Activated T-cell treated with anti-CD3 and anti-CD28 coated beads, Interleukin-2, amount 50 U/mL, for 48 hours (primary cell): ENCODE data around the gene IFT88.

Experiments
- DNase-seq, 2 experiments: peaks; one replicate each; pipeline ENCODE4 v3.0.0-alpha.2; 2020

Gene IFT88

DNA sequence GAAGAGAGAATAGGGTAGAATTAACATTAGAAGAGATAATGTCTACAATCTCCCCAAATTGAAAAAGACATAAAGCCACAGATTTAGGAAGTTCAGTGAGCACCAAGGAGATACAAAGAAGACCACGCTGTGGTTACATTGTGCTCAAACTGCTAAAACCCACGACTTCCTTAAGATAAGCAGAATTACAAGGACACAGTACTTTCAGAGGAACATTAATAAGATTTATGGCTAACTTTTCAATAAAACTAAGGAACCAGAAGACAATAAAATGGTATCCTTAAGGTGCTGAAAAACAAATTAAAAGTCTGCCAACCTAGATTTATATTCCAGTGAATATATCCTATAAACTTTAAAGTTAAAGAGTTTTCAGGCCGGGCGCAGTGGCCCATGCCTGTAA, 129.1 kb downstream of the IFT88 start:
- no peak for DNase-seq

DNA sequence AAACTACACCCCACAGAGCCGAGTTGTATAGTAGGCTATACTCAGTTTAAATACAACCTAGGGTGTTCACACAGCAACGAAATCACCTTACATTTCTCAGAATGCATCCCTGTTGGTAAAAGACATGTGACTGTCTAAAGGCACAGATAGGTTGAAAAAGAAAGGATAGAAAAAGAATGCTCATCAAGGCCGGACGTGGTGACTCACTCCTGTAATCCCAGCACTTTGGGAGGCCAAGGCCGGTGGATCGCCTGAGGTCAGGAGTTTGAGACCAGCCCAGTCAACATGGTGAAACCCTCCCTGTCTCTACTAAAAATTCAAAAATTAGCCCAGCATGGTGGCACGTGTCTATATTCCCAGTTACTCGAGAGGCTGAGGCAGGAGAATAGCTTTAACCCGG, 132.8 kb downstream of the IFT88 start:
- DNase-seq: no peak

DNA sequence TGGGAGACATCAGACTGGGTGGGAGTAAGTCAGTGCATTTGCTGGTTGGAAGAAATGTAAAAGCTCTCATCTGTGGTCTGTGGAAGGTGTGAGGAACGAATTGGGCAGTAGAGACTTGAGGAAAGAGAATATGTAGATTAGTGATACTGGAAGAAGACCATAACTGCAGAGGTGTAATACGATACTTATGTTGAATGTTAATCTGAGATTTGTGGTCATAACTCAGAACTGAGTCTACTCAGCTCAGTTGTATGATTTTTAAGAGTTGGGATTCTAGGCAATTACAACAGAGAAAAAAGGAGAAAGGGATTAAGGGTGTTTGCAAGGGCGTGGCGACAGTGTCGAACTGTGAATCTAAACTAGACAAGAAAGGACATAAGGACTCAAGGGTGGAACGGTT, 133.3 kb downstream of the IFT88 start:
- DNase-seq: no peak

DNA sequence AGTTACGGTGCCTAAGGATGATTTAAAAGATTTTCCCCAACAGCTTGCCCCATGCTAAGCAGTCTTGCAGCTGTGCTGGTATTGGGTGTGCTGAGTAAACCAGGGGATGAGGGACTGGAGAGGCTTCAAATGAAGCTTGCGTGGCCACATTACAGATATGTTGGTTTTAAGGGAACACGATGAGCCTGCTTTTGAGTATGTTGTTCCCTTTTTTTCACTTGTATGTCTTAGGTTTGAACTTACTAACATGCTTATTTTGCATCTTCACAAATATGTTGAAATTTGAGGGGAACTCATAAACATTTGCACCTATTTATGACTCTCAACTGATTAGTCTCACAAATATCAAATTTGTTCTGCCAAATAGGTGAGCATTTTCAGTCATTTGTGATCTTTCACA, 134.5 kb downstream of the IFT88 start:
- no peak for DNase-seq

DNA sequence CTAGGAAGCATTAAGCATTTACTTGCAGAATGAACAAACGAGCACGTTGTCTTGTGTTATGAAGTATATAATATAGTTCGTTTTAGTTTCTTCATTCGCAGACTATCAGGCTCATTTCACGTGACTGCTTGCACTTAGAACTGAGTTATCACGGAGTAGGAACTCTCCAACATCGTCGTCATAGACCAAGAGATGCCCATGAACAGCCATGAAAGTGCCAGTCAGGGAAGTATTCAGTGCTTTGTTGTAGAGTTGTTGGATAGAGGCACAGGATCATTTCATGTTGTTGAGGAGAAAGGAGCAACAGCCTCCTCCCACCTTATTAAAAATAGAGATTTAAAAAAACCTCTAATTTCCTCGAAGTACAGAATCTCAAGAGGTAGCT, 135.6 kb downstream of the IFT88 start:
- DNase-seq: no peak

DNA sequence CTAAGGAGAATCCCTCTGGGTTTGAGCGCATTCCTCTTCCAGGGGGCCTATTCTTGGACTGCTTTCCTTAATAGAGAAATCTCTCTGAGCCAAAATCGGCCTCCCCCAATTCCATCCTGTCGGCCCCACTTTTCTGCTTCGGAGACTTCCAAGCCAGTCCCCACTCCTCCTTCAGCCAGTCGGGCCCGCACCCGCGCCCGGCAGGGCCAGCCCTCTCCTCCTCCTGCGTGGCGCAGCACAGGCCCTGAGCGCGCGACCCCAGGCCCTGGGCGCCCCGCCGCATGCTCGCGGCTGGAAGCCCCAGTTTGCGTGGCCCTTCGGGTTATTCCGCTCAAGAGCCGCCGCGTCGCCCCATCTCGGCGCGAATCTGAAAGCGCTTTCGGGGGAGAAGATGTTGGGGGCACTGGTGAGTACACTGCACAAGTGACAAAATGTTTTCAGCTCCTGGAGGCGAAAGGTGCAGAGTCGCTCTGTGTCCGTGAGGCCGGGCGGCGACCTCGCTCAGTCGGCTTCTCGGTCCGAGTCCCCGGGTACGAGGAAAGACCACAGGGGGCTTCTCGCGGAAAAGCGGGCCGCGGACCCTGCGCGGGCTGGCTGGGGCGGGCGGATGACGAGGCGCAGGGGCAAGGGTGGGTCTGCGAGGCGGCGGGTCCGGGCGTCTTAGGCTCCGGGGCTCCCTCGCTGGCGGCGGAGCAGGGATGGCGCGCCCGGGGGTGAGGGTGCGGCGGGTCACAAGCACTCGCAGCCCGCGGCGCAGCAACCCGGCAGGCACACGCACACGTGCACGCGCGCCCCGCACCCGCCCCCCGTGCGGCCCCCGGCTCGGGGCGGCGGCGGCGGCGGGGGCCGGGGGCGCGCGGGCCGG, 136.2 kb downstream of the IFT88 start, which contains the start of gene IL17D:
IL17D (plus strand) TSS at position 785 of the 865 bp plus-strand sequence. CDS start 303 bp downstream, outside the sequence.
- peak; percentile 60 to 63 for DNase-seq

DNA sequence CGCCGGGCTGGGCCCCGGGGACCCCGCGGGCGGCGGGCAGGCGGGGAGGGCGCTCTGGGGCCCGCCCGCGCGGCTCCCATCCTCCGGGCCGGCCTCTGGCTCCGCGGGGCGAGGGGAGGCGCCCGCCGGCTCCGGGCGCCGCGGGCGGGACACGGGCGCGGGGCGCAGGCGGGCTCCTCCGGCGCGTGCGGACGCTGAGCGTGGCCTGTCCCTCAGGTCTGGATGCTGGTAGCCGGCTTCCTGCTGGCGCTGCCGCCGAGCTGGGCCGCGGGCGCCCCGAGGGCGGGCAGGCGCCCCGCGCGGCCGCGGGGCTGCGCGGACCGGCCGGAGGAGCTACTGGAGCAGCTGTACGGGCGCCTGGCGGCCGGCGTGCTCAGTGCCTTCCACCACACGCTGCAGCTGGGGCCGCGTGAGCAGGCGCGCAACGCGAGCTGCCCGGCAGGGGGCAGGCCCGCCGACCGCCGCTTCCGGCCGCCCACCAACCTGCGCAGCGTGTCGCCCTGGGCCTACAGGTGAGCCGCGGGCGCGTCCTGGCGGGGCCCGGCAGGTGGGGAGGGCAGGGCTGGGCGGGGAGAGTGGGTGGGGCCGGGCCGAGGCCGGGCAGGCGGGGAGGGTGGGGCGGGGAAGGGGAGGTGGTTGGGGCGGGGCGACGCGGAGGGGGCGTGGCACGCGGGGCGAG, 137.0 kb downstream of the IFT88 start:
- DNase-seq: peak; percentile 79 to 86

DNA sequence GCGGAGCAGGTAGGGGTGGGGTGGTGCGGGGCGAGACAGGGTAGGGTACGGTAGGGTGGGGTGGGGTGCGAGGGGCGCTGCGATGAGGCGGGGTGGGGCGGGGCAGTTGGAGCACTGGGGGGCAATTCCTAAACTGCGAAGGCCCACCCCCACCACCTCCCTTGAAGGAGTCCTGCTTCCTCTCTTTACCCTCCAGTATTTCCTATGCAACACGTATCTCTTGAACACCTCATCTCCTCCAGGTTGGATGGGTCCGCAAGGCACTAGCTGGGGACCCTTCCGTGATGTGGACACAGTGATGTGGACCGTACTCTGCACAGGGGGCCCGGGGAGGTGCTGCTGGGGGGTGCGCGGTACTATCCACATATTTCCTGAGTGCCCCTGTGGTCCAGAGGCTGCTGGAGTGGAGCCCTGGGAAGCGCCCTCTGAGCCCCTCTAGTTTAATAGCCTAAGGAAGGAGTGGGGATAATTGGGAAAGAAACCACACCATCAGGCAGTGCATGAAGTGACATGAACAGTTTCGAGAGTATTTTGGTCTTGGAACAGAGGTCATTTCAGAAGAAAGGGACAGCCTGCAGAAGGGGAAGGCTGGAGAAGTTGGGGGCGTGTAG, 137.6 kb downstream of the IFT88 start:
- DNase-seq: no peak

DNA sequence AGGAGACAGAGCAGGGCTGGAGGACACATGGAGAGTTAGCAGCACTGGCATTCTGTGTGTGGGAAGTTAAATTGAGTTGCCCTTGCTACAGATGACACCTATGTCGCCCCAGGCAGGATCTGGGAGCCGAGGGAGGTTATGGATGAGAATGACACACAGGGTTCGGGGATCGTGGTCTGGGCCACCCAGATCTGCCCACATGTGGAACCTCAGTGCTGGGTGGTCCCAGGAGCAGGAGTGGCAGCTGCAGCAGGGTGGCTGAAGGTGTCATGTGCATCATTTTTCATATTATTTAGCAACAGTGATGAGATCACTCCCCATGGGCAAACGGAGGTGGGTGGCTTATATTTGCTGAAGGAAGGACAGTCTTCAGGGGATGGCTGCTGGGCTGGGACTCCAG, 139.7 kb downstream of the IFT88 start:
- DNase-seq: no peak

DNA sequence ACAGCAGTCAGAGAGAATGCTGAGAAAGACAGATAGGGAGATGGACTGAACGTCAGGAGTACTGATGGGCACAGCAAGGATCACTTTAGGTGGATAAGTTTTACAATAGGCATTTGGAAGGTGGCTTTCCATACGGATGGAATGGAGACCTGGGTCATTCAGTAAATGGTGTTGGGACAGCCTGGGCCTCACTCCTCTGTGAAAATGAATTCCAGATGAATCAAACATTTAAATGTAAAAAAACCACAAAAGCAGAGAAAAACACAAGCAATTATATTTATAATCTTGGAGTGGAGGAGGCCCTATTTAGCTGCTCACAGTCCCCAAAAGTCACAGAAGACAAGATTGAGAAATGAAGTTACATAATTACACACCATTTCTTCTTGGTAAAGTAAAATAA, 141.3 kb downstream of the IFT88 start:
- DNase-seq: no peak

DNA sequence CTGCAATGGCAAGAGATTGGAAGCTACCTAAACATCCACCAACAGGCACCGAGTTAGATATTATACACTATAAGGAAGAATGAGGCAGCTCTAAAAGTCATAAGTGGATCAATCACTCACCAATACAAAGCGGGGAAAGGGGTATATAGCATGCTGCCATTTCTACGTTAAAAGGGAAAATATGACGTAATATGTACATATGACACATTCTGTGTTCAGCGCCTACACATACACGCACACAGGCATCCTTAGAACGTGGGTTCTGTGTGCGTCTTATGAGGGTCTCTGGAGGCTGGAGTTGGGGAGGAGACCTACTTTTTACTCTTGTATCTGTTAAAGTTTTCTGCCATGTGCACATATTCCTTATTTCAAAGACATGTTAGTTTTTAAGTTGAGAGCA, 142.4 kb downstream of the IFT88 start:
- no peak for DNase-seq

DNA sequence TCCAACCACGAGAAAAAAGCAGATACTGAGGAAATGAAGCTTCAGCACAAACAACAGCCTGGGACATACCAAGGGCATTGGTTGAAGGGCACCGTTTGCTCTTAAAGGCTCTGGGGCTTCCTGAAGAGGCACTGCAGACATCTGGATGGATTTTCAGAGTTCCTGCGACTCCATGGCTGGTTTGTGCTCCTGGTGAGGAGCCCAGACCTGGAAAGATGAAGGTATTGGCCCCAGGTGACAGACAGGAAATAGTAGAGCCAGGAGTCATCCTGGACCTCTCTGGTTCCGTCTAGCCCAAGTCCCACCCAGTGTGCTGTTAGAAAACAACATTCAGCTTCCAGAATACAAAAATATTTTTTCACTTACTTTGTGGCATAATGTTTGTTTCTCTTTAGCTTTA, 142.8 kb downstream of the IFT88 start:
- no peak for DNase-seq

DNA sequence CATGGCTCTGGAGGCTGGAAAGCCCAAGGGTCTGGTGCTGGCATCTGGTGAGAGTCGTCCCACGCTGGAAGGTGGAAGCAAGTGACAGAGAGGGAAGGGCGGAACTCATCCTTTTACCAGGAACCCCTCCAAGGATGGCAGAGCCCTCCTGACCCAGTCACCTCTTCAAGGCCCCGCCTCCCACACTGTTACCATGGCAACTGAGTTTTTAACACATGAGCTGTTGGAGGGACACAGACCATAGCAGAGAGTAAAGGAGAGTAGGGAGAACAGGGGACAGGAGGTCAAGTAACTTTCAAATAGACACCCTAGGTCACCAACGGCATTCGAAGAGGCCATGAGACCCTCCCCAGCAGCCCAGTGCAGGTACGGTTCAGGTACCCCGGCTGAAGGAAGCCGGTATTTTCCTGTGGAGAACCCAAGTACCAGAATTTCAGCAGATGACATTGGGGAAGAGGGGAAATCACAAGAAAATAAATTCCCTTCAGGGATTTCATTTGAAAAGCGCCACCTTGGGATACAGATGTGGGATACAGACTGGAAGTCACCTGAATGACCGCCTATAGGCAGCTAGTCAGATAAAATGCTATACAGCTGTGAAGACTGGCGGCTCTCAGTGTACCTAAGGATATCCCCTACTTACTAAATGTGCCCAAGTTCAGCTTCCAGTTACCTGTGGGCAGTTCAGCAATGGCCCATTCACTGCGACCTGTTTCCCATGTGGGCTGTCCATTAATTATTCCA, 144.5 kb downstream of the IFT88 start:
- no peak for DNase-seq

DNA sequence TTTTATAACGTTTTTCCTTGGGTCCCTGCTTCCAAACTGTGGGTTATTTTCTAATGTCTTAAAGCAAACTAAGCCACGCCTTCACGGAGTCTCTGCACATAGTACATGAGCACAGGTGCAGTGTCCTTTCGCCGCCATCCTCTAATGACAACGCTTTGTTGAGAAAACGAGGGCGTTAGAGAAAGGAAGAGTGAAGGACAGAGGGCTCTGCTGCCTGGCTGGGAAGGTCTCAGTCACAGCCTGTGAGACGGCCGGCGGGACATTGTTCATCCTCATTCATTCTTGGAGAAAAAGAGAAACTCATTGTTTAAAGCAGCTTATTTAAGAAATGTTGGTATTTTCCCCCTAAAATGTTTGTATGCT, 146.0 kb downstream of the IFT88 start:
- no peak for DNase-seq

DNA sequence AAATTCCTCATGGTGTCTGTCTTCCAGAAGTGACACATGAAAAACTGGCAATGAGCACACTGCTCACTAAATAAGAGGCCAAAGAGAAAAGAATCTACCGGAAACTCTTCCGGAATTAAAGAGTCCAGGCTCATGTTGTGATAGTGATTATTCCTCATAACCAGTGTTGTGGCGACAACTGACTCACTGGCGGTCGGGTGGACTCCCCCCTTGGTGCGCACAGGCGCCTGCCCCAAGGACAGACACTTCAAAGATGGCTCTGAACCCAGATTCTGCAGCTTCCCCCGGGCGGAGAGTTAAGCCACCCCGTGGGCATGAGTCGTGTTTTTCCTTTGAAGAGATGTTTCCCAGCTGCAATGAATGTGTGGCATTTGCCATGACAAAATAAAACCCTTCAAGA, 146.8 kb downstream of the IFT88 start:
- DNase-seq: no peak

DNA sequence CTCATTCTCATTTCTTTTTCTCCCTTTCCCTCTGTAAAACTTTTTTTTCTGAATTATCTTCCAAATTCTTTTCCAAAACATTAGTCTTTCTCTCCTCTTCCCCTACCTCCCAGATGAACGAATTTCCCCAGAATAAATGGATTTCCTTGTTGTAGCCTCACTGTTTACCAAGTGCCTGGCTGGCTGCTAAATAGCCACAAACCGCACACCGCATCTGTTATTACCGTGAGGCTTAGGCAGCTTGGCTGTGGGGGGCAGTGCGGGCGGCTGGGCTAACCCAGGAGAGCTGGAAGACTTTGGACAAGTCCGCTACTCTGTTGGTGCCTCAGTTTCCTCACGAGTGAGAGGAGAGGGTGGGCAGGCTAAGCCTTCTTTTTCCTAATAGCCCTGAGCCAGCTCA, 147.2 kb downstream of the IFT88 start:
- no peak for DNase-seq

DNA sequence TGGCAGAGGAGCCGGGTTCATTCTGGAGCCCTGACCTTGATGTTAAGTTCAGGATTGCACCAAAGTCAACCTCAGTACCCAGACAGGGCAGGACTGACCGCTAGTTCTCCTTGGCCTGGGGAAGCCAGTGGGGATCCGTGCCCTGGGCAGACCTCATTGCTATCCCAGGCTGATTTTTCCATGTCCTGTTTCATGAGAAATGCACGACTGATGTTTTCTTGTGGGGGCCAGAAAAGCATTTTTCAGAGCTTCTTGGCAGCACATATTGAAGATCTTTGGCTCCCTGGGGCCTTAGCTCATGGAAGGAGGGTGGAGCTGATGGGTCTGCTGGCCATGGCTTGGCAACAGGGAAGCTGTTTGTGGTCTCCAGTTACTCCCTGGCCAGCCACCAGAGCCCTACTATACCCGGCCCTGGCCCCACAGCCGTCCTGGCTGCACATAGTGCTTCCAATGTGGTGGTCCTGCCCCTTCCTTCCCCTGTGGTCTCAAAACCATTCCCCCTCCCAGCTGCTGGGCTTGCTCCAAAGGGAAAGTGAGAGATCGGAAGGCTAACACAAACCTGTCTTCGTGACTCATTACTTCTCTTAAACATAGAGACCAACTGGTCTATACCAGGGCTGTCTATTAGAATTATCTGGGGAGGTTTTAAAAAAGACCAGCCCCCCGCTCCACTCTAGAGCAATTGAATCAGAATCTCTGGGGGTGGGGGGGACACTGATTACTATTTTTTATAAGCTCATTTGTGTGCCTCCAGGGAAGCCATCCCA, 147.8 kb downstream of the IFT88 start:
- no peak for DNase-seq

DNA sequence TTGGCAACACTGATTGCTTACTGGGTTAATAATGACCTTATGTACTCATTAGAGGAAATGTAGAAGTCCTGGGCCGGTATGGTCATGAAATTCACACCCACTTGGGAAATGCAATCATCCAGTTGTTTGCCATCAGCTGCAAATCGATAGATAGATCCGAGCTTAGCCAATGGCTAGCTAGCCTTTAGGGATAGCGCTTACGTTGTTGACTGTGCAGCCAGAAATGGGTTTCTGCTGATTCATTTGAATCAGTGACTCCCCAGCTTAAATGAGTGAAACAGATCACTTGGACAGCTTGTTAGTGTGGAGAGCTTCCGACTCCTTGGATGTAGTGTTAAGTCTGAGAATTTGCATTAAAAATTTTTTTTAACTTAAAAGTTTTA, 148.4 kb downstream of the IFT88 start:
- DNase-seq: no peak

DNA sequence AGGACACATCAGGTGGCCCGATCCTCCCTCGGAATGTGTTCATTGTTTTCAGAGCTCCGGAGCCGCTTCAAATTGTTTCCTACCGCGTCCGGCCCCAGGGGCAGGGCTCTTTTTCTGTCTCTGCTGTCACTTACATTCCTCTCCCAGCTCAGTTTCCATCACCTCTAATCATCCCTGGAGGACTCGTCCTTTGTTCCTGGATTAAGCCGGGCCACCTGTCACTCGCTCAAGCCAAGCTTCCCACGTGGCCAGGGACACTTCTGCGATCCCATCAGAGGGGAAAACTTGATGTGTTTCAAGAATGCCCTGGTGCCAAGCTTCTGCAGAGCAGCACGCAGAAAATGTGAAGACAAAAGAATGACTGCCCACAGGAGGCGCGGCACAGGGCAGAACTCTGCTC, 150.0 kb downstream of the IFT88 start:
- no peak for DNase-seq

DNA sequence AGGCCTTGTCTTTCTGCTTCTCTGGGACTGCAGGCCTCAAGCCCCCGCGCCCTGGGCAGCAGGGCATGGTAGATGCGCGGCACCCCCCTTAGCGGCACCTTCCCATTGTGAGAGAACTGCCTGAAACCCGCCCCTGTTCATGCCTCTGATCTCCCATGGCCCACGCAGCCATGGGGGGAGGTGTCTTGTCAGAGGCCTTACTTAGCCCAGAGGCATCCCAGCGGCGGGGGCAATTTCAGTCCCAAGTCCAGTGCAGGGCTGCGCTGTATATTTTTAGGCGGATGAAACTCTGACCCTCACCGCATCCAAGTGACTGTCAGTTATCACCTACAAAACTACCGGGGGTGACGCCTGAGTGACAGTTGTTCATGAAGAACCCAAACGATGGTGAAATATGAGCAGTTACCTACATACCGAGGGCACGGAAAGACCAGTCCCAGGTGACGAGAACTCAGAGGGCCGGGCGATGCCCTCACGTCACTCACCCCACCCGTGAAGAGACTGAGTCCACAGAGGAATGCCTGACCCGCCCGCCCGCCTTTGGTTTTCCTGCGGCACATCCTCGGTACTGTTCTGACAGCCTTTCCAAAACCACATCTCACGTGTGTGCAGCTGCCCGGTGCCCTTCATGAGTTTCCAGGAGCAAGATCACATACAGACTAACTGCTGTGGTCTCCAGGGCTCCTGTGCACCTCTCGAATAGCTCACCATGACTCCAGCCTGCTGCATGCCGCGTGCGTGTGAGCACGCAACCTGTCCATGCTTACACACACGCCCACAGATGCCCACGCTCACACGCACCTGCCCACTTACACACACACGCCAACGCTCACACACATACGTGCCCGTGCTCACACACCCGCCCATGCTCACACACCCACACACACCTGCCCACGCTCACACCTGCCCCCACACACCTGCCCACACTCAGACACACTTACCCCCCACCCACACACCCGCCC, 150.9 kb downstream of the IFT88 start:
- DNase-seq: no peak

DNA sequence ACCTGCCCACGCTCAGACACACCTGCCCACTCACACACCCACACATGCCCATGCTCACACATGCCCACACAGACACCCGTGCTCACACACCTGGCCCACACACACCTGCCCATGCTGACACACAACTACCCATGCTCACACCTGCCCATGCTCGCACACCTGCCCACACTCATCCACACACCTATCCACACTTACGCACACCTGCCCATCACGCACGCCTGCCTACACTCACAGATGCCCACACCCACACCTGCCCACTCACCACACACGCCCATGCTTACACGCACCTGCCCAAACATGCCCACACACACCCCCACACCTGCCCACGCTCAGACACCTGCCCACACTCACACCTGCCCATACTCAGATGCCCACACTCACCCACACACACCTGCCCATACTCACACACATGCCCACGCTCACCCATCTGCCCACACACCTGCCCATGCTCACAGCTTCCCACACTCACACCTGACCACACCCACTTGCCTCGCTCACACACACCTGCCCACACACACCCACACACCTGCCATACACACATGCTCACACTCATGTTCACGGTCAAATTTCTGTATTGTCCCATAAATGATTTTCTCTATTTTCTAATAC, 152.1 kb downstream of the IFT88 start:
- DNase-seq: no peak
